IPS-20b (cell line): ENCODE results near the gene SNX30.

Experiments
- H3K27ac ChIP-seq: one replicate; pipeline ENCODE4 v1.5.1; 2013; ENCODE audit warnings: low read length
- H3K27me3 ChIP-seq: 2 replicates; pipeline ENCODE4 v1.6.1; 2013; ENCODE audit warnings: mild to moderate bottlenecking, low read length, inconsistent platforms; ENCODE audit not compliant: insufficient read depth
- H3K36me3 ChIP-seq: 2 replicates; pipeline ENCODE4 v1.6.1; 2013; ENCODE audit warnings: low read depth, mild to moderate bottlenecking, inconsistent platforms, low read length, moderate library complexity; ENCODE audit not compliant: insufficient read depth
- H3K4me1 ChIP-seq: 2 replicates; pipeline ENCODE4 v1.6.1; 2013; ENCODE audit warnings: mild to moderate bottlenecking, control low read depth, inconsistent platforms, low read length, moderate library complexity; ENCODE audit not compliant: insufficient read depth
- H3K4me3 ChIP-seq: 2 replicates; pipeline ENCODE4 v1.5.1; 2013; ENCODE audit warnings: mild to moderate bottlenecking, low read length, inconsistent platforms
- H3K9ac ChIP-seq: 2 replicates; pipeline ENCODE4 v1.6.1; 2013; ENCODE audit warnings: low read depth, mild to moderate bottlenecking, inconsistent platforms, low read length, moderate library complexity
- H3K9me3 ChIP-seq: 2 replicates; pipeline ENCODE4 v1.6.1; 2013; ENCODE audit warnings: mild to moderate bottlenecking, low read depth, low read length, inconsistent platforms; ENCODE audit not compliant: insufficient read depth

Gene SNX30

GRCh38 chr9:112863746-112864145 is 113.2 kb downstream of the SNX30 start:
- Histone ChIP-seq H3K9me3 (no peaks in the 10 kb centered on the region), H3K4me1 (no peaks in the 10 kb centered on the region), H3K27ac (no peak overlapping the region)

GRCh38 chr9:112864403-112864802 is 113.8 kb downstream of the SNX30 start:
- Histone ChIP-seq H3K27me3 (no peaks in the 10 kb centered on the region), H3K4me1 (no peaks in the 10 kb centered on the region), H3K9ac (no peak overlapping the region), H3K9me3 (no peaks in the 10 kb centered on the region), H3K27ac (no peak overlapping the region), H3K4me3 (no peak overlapping the region), H3K36me3 (no peaks in the 10 kb centered on the region)

More at GRCh38 chr9:112863746-112864145, 113.2 kb downstream of the SNX30 start:
- no peak overlapping the region for H3K4me3 ChIP-seq
- H3K9ac ChIP-seq = no peak overlapping the region
- H3K36me3 ChIP-seq = no peaks in the 10 kb centered on the region
- no peaks in the 10 kb centered on the region for H3K27me3 ChIP-seq

GRCh38 chr9:112864982-112865381 is 114.4 kb downstream of the SNX30 start:
- Histone ChIP-seq H3K27me3 (no peaks in the 10 kb centered on the region), H3K36me3 (no peaks in the 10 kb centered on the region), H3K27ac (no peak overlapping the region), H3K4me3 (no peak overlapping the region), H3K9me3 (no peaks in the 10 kb centered on the region), H3K4me1 (no peaks in the 10 kb centered on the region), H3K9ac (no peak overlapping the region)

- H3K4me1 ChIP-seq = no peaks in the 10 kb centered on the region; the same call in 1 of the 2 replicates
- H3K36me3 ChIP-seq = no peaks in the 10 kb centered on the region
- H3K4me3 ChIP-seq = no peak overlapping the region
- H3K9me3 ChIP-seq = no peaks in the 10 kb centered on the region
- no peak overlapping the region for H3K27ac ChIP-seq
- H3K9ac ChIP-seq = no peak overlapping the region
- H3K27me3 ChIP-seq = no peaks in the 10 kb centered on the region
Measured at GRCh38 chr9:112866662-112867274, 116.2 kb downstream of the SNX30 start.

GRCh38 chr9:112867275-112867991 is 116.9 kb downstream of the SNX30 start:
- H3K27ac ChIP-seq = no peak overlapping the region
- H3K36me3 ChIP-seq = no peaks in the 10 kb centered on the region
- peaks cover 3% of the 10 kb centered on the region; the same call in 1 of the 2 replicates for H3K4me1 ChIP-seq
- no peaks in the 10 kb centered on the region for H3K27me3 ChIP-seq
- H3K9ac ChIP-seq = no peak overlapping the region
- H3K9me3 ChIP-seq = no peaks in the 10 kb centered on the region
- no peak overlapping the region for H3K4me3 ChIP-seq

- Histone ChIP-seq H3K4me1 (peaks cover 3% of the 10 kb centered on the region; the same call in 1 of the 2 replicates), H3K9ac (no peak overlapping the region), H3K27me3 (no peaks in the 10 kb centered on the region), H3K27ac (no peak overlapping the region), H3K4me3 (no peak overlapping the region), H3K9me3 (no peaks in the 10 kb centered on the region), H3K36me3 (no peaks in the 10 kb centered on the region)
Measured at GRCh38 chr9:112868461-112868860, 117.9 kb downstream of the SNX30 start.

GRCh38 chr9:112869041-112869529 is 118.5 kb downstream of the SNX30 start:
- no peak overlapping the region for H3K27ac ChIP-seq
- no peaks in the 10 kb centered on the region for H3K36me3 ChIP-seq
- no peak overlapping the region for H3K9ac ChIP-seq
- H3K4me1 ChIP-seq = peaks cover 3% of the 10 kb centered on the region; the same call in 1 of the 2 replicates
- no peaks in the 10 kb centered on the region for H3K27me3 ChIP-seq
- no peak overlapping the region for H3K4me3 ChIP-seq
- no peaks in the 10 kb centered on the region for H3K9me3 ChIP-seq

GRCh38 chr9:112869917-112870316 is 119.4 kb downstream of the SNX30 start:
- H3K4me3 ChIP-seq = no peak overlapping the region
- no peaks in the 10 kb centered on the region for H3K36me3 ChIP-seq
- no peak overlapping the region for H3K27ac ChIP-seq
- no peaks in the 10 kb centered on the region for H3K9me3 ChIP-seq
- no peaks in the 10 kb centered on the region for H3K27me3 ChIP-seq
- no peak overlapping the region for H3K9ac ChIP-seq
- H3K4me1 ChIP-seq = peaks cover 3% of the 10 kb centered on the region; the same call in 1 of the 2 replicates

- H3K9me3 ChIP-seq = no peaks in the 10 kb centered on the region
- no peak overlapping the region for H3K27ac ChIP-seq
- H3K4me1 ChIP-seq = peaks cover 3% of the 10 kb centered on the region; the same call in 1 of the 2 replicates
- no peaks in the 10 kb centered on the region for H3K36me3 ChIP-seq
- no peaks in the 10 kb centered on the region for H3K27me3 ChIP-seq
- H3K9ac ChIP-seq = no peak overlapping the region
- no peak overlapping the region for H3K4me3 ChIP-seq
Measured at GRCh38 chr9:112870556-112870955, 120.0 kb downstream of the SNX30 start.

GRCh38 chr9:112872019-112872418 is 121.5 kb downstream of the SNX30 start:
- H3K9me3 ChIP-seq = no peaks in the 10 kb centered on the region
- H3K9ac ChIP-seq = no peak overlapping the region
- H3K4me1 ChIP-seq = peaks cover 3% of the 10 kb centered on the region; the same call in 1 of the 2 replicates
- H3K27ac ChIP-seq = no peak overlapping the region
- no peaks in the 10 kb centered on the region for H3K36me3 ChIP-seq
- H3K27me3 ChIP-seq = no peaks in the 10 kb centered on the region
- H3K4me3 ChIP-seq = no peak overlapping the region

- no peak overlapping the region for H3K4me3 ChIP-seq
- no peaks in the 10 kb centered on the region for H3K36me3 ChIP-seq
- H3K9ac ChIP-seq = no peak overlapping the region
- H3K9me3 ChIP-seq = no peaks in the 10 kb centered on the region
- no peak overlapping the region for H3K27ac ChIP-seq
- no peaks in the 10 kb centered on the region for H3K27me3 ChIP-seq
- H3K4me1 ChIP-seq = peaks cover 3% of the 10 kb centered on the region; the same call in 1 of the 2 replicates
Measured at GRCh38 chr9:112873773-112874405, 123.3 kb downstream of the SNX30 start.
